Keratinocyte (primary cell): Measurements from ENCODE around the gene OR2A5.

Experiments
- CTCF ChIP-seq, 3 experiments: IDR thresholded peaks in 1 of 3; conservative IDR thresholded peaks in 1 of 3; optimal IDR thresholded peaks in 1 of 3; 2 replicates in 2 of 3; 3 replicates in 1 of 3; pipeline versions ENCODE3 to v1.5.1; 2011; ENCODE audit warnings: low read length in 3 of 3, mild to moderate bottlenecking in 3 of 3, moderate library complexity in 2 of 3, control low read depth in 1 of 3, inconsistent platforms in 1 of 3; ENCODE audit not compliant: insufficient read depth in 2 of 3; ENCODE audit errors: extremely low read depth in 1 of 3
- EZH2 ChIP-seq: IDR thresholded peaks from one replicate; pipeline ENCODE4 v1.6.1; 2012; ENCODE audit warnings: inconsistent platforms, mild to moderate bottlenecking, low read length, moderate library complexity

GRCh38 chr7:144049491-144049890 lies 743 bp downstream of the OR2A5 start:
- TF ChIP-seq CTCF (optimal IDR thresholded peaks at IDR 0.05 in 1 of 3, IDR thresholded peaks at IDR 0.05 in 1 of 3, conservative IDR thresholded peaks at IDR 0.05 in 1 of 3; ENCODE audit: extremely low read depth in 1 of 3, insufficient read depth in 2 of 3, low read length in 3 of 3) (no peak), EZH2 (no peak)
